GM18861 (cell line): ENCODE results near the gene SLC1A6.
"Not testable (repeated sequence)": the region's sequence is repeated elsewhere in the genome, so short reads cannot be mapped to it uniquely, and the experiment has no call there.

Experiments
- ATAC-seq: cut with Tn5 transposase; IDR thresholded peaks from one replicate; pipeline ENCODE4 v1.9.1; 2021; ENCODE audit not compliant: unreplicated experiment

SLC1A6 gene

GRCh38 chr19:14979476-14980255 lies at the start of gene SLC1A6:
SLC1A6 (minus strand) TSS chr19:14979864; CDS start chr19:14972910, 6,954 bp downstream.
- ATAC-seq = no peak

- ATAC-seq = no peak
Measured at GRCh38 chr19:15028490-15028889, 48.8 kb upstream of the SLC1A6 start.

- no peak for ATAC-seq
Measured at GRCh38 chr19:15025217-15025616, 45.6 kb upstream of the SLC1A6 start.

GRCh38 chr19:15022752-15023151 lies 43.1 kb upstream of the SLC1A6 start:
- ATAC-seq = no peak

GRCh38 chr19:15021286-15022007 lies 41.8 kb upstream of the SLC1A6 start:
- no peak for ATAC-seq

- not testable (repeated sequence) for ATAC-seq
Measured at GRCh38 chr19:15018836-15019235, 39.2 kb upstream of the SLC1A6 start.

- no peak for ATAC-seq
Measured at GRCh38 chr19:15015946-15016542, 36.4 kb upstream of the SLC1A6 start.

- ATAC-seq = no peak
Measured at GRCh38 chr19:15014579-15014978, 34.9 kb upstream of the SLC1A6 start.

- no peak for ATAC-seq
Measured at GRCh38 chr19:15010501-15011300, 31.0 kb upstream of the SLC1A6 start.

GRCh38 chr19:15008308-15008707 lies 28.6 kb upstream of the SLC1A6 start:
- no peak for ATAC-seq

- ATAC-seq = no peak
Measured at GRCh38 chr19:14997981-14998380, 18.3 kb upstream of the SLC1A6 start.

- ATAC-seq = no peak
Measured at GRCh38 chr19:14992780-14993179, 13.1 kb upstream of the SLC1A6 start.

- ATAC-seq = no peak
Measured at GRCh38 chr19:14985133-14985532, 5.5 kb upstream of the SLC1A6 start.

GRCh38 chr19:14978161-14978776 lies 1.4 kb downstream of the SLC1A6 start:
- ATAC-seq = no peak

- ATAC-seq = no peak
Measured at GRCh38 chr19:14977128-14977527, 2.5 kb downstream of the SLC1A6 start.

- ATAC-seq = no peak
Measured at GRCh38 chr19:14974488-14974887, 5.2 kb downstream of the SLC1A6 start.

- ATAC-seq = no peak
Measured at GRCh38 chr19:14972676-14973075, 7.0 kb downstream of the SLC1A6 start.

- ATAC-seq = no peak
Measured at GRCh38 chr19:14971474-14971873, 8.2 kb downstream of the SLC1A6 start.

GRCh38 chr19:14968247-14968646 lies 11.4 kb downstream of the SLC1A6 start:
- no peak for ATAC-seq

- no peak for ATAC-seq
Measured at GRCh38 chr19:14961956-14962685, 17.5 kb downstream of the SLC1A6 start.
